IMR-90 (cell line): ENCODE data around the gene GPR171. TPM values are rescaled to one million over a fixed set of nuclear protein-coding genes. Genes with fewer than 3 reads are reported as not detected.

Experiments
- MAZ ChIP-seq: IDR thresholded peaks from 2 replicates; pipeline ENCODE4 v1.6.1; 2012; ENCODE audit warnings: low read depth, mild to moderate bottlenecking, low read length, improper control_type of control experiment, moderate library complexity, borderline replicate concordance
- polyA plus RNA-seq, 3 experiments: library from polyadenylated mRNA; depleted of rRNA; stranded (reverse); fragments of >200 nt; gene quantifications; 2 replicates each; pipeline ENCODE4 v1.2.3, GENCODE V29; 2012; ENCODE audit warnings: low replicate concordance in 1 of 3
- total RNA-seq: library from RNA; depleted of rRNA; stranded (reverse); fragments of >200 nt; gene quantifications from 2 replicates; pipeline ENCODE4 v1.2.3, GENCODE V29; 2012
- TF ChIP-seq, protein P1 (sequence below): fragments of 150-350 bp; IDR thresholded peaks from 2 replicates; pipeline ENCODE4 v1.6.1; 2017; ENCODE audit warnings: mild to moderate bottlenecking, antibody characterized with exemption, low read length, low read depth

Gene GPR171
- total and polyA plus RNA-seq, 2 of the 4 experiments (the other 2 are of a cell fraction) = not detected

DNA sequence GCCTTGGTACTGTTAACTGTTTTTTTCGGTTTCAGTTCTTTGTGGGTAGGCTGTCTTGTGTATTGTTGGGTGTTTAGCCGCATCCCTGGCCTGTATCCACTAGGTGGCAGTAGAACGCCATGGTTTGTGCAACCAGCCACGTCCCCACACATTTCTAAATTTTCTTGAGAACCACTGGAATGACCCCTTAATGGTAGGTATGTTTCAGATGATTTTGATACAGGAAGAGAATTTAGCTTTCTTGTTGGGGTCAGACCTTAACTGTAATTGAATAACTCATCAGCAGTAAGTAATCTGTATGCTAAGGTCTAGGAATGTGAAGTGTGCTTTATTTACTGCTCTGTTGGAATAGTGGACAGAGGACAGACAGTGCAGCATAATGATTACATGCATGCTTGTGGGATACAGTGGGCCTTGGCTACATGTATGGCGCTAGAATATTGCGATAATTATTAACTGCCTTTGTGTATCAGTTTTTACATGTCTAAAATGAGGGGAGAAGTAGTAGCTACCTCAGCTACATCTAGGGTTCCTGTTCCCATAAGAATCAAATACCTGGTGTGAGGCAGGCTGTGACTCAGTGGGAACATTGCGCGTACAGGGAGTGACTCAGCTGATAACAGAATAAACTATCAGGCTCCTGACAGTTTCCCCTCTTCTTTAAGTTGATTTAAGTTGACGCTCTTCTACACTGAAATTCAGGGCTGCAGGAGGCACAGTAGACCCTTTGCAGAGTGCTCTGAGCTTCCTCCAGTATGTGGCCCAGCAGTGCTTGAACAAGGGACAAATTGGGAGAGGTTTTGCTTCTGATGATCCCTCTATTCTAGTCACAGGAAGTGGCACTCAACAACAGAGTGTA lies 25.0 kb upstream of the GPR171 start (continued):
- TF ChIP-seq, protein P1, sequence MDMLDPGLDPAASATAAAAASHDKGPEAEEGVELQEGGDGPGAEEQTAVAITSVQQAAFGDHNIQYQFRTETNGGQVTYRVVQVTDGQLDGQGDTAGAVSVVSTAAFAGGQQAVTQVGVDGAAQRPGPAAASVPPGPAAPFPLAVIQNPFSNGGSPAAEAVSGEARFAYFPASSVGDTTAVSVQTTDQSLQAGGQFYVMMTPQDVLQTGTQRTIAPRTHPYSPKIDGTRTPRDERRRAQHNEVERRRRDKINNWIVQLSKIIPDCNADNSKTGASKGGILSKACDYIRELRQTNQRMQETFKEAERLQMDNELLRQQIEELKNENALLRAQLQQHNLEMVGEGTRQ = no peak
- TF ChIP-seq MAZ = no peak; the same call in 1 of the 2 replicates
